Stimulated activated CD4-positive, alpha-beta T cell treated with anti-CD3 and anti-CD28 coated beads, Interleukin-1b, Interleukin-23, amount 100 ng/mL, for 24 hours (primary cell): ENCODE measurements around the gene CXXC5.

ENCODE experiments used
- DNase-seq, 4 experiments: peaks; one replicate each; pipeline ENCODE4 v3.0.0-alpha.2; 2020; ENCODE audit warnings: low read depth in 4 of 4, low spot score in 1 of 4

The CXXC5 gene

GRCh38 chr5:139678751-139679750 lies 30.9 kb downstream of the CXXC5 start:
- no peak for DNase-seq

GRCh38 chr5:139680368-139681111 lies 32.4 kb downstream of the CXXC5 start:
- no peak for DNase-seq

GRCh38 chr5:139681112-139681458 lies 32.9 kb downstream of the CXXC5 start:
- no peak for DNase-seq

GRCh38 chr5:139681466-139681865 lies 33.3 kb downstream of the CXXC5 start:
- DNase-seq = no peak

GRCh38 chr5:139682016-139682975 lies 34.1 kb downstream of the CXXC5 start:
- DNase-seq = no peak

GRCh38 chr5:139683295-139684271 lies 35.4 kb downstream of the CXXC5 start:
- no peak for DNase-seq

GRCh38 chr5:139684350-139684880 lies 36.3 kb downstream of the CXXC5 start:
- no peak for DNase-seq

- no peak for DNase-seq
These were observed 37.0 kb downstream of the CXXC5 start for GRCh38 chr5:139684881-139685749.

- no peak for DNase-seq
These were observed 37.7 kb downstream of the CXXC5 start for GRCh38 chr5:139685886-139686285.

- no peak for DNase-seq
These were observed 38.2 kb downstream of the CXXC5 start for GRCh38 chr5:139686356-139686705.

GRCh38 chr5:139686706-139687441 lies 38.7 kb downstream of the CXXC5 start:
- no peak for DNase-seq

GRCh38 chr5:139687656-139688055 lies 39.5 kb downstream of the CXXC5 start:
- no peak for DNase-seq

- DNase-seq = no peak
These were observed 40.0 kb downstream of the CXXC5 start for GRCh38 chr5:139688088-139688702.

- DNase-seq = no peak
These were observed 40.7 kb downstream of the CXXC5 start for GRCh38 chr5:139688751-139689372.

- no peak for DNase-seq
These were observed 41.5 kb downstream of the CXXC5 start for GRCh38 chr5:139689631-139690063.

GRCh38 chr5:139690064-139690802 lies 42.1 kb downstream of the CXXC5 start:
- no peak for DNase-seq
